ENCODE results near the gene KCNK1. TPM values are rescaled to one million over a fixed set of nuclear protein-coding genes. Genes with fewer than 3 reads are reported as not detected.

Gene KCNK1
- total RNA-seq, 6 experiments from 2014 or later, result not detected

DNA sequence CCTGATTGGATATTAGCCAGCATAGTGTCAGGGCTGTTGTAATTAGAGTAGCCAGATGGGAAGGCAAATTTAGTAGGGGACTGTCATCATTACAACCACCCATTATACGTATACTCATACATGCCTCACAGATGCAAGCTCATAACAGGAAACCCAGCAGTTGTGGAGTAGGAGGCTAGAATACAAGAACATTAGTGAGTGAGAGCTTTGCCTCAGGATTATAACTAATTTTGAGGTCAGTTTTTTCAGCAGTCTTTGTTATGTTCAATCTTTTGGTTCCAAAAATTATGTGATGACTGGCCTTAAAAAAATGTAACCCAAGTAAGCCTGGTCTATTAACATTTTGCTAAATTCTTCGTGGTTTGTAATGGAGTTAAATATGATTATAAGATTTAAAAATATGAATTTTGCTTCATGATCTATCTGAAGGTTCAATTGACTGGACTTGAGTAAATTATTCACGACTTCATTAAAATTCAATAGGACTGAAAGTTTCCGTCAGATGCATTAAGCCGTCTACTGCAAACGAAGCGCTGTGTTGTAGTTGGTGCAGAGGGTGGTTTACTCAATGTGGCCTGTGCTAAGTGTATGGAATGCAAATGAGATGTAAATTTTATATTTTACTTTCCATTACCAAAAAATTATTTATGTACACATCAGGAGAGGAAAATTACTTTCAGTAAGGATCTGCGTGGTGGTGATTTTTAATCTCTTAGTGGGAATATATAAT is 48.8 kb downstream of the KCNK1 start:
- TF ChIP-seq, protein P1, sequence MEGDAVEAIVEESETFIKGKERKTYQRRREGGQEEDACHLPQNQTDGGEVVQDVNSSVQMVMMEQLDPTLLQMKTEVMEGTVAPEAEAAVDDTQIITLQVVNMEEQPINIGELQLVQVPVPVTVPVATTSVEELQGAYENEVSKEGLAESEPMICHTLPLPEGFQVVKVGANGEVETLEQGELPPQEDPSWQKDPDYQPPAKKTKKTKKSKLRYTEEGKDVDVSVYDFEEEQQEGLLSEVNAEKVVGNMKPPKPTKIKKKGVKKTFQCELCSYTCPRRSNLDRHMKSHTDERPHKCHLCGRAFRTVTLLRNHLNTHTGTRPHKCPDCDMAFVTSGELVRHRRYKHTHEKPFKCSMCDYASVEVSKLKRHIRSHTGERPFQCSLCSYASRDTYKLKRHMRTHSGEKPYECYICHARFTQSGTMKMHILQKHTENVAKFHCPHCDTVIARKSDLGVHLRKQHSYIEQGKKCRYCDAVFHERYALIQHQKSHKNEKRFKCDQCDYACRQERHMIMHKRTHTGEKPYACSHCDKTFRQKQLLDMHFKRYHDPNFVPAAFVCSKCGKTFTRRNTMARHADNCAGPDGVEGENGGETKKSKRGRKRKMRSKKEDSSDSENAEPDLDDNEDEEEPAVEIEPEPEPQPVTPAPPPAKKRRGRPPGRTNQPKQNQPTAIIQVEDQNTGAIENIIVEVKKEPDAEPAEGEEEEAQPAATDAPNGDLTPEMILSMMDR (IDR thresholded peaks at IDR 0.05), result no peak
- H3K9me3 Mint-ChIP-seq, result peaks cover 39% of the 10 kb centered on the region
- no peak for DNase-seq
- peaks cover 11% of the 10 kb centered on the region; the same call in 1 of the 2 replicates for H3K36me3 Mint-ChIP-seq (ENCODE audit: low read depth)
- H3K4me3 Mint-ChIP-seq, result no peak overlapping the region
- no peak overlapping the region for H3K27ac Mint-ChIP-seq
- H3K4me1 Mint-ChIP-seq (ENCODE audit: low read depth), result no peaks in the 10 kb centered on the region
- peaks cover 2% of the 10 kb centered on the region; the same call in 1 of the 2 replicates for H3K27me3 Mint-ChIP-seq (ENCODE audit: insufficient read depth)

DNA sequence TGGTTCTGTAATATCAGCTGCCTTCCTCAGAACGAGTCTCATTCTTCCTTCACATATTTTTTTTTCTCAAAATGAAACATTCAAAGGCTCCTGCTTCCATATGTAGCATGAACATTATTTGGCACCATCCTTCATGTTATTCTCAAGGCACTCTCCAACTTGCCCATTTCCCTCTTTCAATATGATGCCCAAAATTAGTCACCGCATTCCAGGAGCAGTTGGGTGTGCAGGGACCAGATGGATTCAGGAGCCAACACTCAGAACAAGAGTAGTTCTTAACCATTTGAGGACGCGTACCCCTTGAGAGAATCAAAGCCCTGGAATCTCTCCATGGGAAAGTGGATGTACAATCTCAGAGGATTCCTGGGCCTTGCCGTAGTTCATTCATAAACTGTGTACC is 50.3 kb downstream of the KCNK1 start:
- Mint-ChIP-seq H3K9me3 (peaks cover 41% of the 10 kb centered on the region), H3K4me3 (no peak overlapping the region), H3K27ac (no peak overlapping the region), H3K27me3 (ENCODE audit: insufficient read depth) (peaks cover 2% of the 10 kb centered on the region; the same call in 1 of the 2 replicates), H3K4me1 (ENCODE audit: low read depth) (no peaks in the 10 kb centered on the region), H3K36me3 (ENCODE audit: low read depth) (peaks cover 11% of the 10 kb centered on the region; the same call in 1 of the 2 replicates)
- no peak for DNase-seq
- TF ChIP-seq, protein P1 (IDR thresholded peaks at IDR 0.05), result no peak

DNA sequence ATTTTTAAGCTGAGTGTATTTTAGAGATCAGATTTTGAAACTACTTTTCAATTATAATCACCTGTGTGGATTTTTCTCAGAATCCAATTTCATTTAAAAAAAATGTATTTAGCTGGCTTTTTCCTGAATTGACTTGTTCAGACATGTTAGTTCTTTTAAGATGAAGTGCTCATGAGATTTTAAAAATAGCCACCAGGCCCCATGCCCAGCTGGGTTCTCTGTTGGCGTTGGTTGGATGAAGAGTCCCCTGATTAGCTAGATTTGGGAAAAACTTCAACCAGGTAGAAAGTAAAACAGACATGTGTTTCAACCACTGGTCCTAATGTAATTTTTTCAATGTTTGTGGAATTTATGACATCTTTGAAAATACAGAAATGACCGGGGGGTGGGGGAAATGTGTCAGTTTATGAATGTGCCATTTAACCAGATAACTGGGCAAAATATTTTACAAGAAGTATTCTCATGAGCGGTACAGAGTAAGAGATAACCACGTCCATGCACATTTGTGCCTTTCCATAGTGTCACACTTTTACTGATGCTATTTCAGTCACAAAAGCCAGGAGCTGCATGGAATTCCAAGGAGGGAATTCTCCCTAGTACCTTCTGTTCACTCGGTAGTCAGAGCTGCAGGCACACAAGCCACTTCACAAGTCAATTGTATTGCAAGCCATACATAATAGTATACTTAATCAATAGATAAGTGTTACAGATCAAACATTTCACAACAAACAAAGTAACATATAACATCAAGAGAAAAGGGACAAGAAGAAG is 51.1 kb downstream of the KCNK1 start:
- Mint-ChIP-seq H3K27ac (no peak overlapping the region), H3K27me3 (ENCODE audit: insufficient read depth) (peaks cover 2% of the 10 kb centered on the region; the same call in 1 of the 2 replicates)

DNA sequence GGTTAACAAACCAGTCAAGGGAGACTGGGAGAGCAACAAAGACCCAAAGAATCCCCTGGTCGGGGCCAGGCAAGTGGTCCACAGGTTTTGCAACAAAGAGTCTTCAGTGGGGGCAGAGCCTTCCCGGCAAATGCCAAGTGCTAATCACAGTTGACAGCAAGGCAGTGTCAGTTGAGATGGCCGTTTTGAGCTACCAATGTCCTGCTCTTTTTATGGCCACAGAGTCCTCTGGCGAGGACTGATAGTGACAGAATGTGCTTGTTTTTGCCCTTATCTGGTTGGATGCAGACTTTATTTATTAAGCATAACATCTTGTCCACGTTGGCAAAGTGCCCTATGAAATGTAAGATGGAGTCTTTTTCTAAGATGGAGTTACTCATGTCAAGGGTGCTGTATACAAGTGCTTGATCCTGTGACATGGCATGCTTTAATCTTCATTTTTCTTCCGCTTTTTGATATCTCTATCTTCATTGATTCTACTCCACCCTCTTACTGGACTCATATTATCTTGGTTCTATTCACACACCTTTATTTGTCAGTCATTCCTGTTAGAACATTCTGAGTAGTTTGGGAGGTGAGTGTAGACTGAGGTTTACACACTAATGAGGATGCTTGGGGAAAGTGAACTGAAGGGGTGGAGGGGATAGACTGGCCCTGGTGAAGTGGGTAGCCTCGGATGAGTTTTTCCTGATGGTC is 51.8 kb downstream of the KCNK1 start:
- Mint-ChIP-seq H3K4me3 (no peak overlapping the region), H3K27ac (no peak overlapping the region), H3K36me3 (ENCODE audit: low read depth) (peaks cover 11% of the 10 kb centered on the region; the same call in 1 of the 2 replicates), H3K9me3 (peaks cover 45% of the 10 kb centered on the region), H3K4me1 (ENCODE audit: low read depth) (no peaks in the 10 kb centered on the region), H3K27me3 (ENCODE audit: insufficient read depth) (no peaks in the 10 kb centered on the region; the same call in 1 of the 2 replicates)
- DNase-seq, result no peak
- TF ChIP-seq, protein P1 (IDR thresholded peaks at IDR 0.05), result no peak

More for the DNA sequence above, 51.1 kb downstream of the KCNK1 start:
- no peaks in the 10 kb centered on the region for H3K4me1 Mint-ChIP-seq (ENCODE audit: low read depth)
- no peak for DNase-seq
- H3K9me3 Mint-ChIP-seq, result peaks cover 43% of the 10 kb centered on the region
- H3K4me3 Mint-ChIP-seq, result no peak overlapping the region
- TF ChIP-seq, protein P1 (IDR thresholded peaks at IDR 0.05), result no peak
- peaks cover 11% of the 10 kb centered on the region; the same call in 1 of the 2 replicates for H3K36me3 Mint-ChIP-seq (ENCODE audit: low read depth)

DNA sequence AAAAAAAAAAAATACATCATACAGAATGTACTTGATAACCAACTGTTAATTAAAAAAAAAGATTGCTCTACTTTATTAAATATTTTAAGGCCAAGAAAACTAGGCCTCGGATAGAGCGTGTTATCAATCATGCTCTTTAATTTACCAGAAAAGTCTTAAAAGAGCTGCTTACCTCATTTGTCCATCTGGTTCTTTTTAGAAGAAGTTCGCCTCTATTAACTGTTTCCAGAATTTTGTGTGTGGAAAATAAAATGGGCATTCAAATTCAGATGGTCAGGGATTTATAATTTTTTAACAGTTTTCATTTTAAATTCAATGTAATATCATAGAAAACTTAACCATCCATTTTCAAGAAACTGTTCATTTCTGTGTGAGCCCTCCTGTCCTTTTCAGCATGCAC is 53.8 kb downstream of the KCNK1 start:
- no peak for DNase-seq
- no peak overlapping the region for H3K27ac Mint-ChIP-seq
- peaks cover 6% of the 10 kb centered on the region; the same call in 1 of the 2 replicates for H3K36me3 Mint-ChIP-seq (ENCODE audit: low read depth)
- peaks cover 39% of the 10 kb centered on the region for H3K9me3 Mint-ChIP-seq
- H3K27me3 Mint-ChIP-seq (ENCODE audit: insufficient read depth), result no peaks in the 10 kb centered on the region; the same call in 1 of the 2 replicates
- H3K4me3 Mint-ChIP-seq, result no peak overlapping the region
- no peaks in the 10 kb centered on the region for H3K4me1 Mint-ChIP-seq (ENCODE audit: low read depth)
- TF ChIP-seq, protein P1 (IDR thresholded peaks at IDR 0.05), result no peak
